ENCODE measurements around the gene DOK4.

DOK4 gene

DNA sequence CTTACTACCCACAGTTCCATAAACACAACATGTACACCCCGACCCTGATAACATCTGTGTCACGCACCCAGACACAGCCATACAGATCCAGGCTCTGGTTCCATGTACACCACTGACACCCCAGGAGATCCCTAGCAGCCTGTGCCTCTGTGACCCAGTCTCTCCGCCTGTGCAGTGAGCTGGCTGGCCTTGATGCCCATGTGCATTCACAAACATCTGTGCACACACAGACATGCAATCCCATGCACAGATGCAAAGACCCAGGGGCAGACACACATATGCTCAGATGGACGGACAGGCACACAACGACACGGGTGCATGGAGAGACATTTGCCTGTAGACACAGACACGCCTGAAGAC is 46.0 kb upstream of the DOK4 start:
- CTCF ChIA-PET = interaction anchor here (0.7 kb wide), 1 partner anchor 61 kb away, joined by 4 read pairs; no protein-coding TSS in a partner anchor
- peak overlapping the region; percentile 82 for H3K27ac ChIP-seq
- POLR2A ChIA-PET (ENCODE audit: low non-redundant PET) = no interaction called here
- TF ChIP-seq, protein P1, sequence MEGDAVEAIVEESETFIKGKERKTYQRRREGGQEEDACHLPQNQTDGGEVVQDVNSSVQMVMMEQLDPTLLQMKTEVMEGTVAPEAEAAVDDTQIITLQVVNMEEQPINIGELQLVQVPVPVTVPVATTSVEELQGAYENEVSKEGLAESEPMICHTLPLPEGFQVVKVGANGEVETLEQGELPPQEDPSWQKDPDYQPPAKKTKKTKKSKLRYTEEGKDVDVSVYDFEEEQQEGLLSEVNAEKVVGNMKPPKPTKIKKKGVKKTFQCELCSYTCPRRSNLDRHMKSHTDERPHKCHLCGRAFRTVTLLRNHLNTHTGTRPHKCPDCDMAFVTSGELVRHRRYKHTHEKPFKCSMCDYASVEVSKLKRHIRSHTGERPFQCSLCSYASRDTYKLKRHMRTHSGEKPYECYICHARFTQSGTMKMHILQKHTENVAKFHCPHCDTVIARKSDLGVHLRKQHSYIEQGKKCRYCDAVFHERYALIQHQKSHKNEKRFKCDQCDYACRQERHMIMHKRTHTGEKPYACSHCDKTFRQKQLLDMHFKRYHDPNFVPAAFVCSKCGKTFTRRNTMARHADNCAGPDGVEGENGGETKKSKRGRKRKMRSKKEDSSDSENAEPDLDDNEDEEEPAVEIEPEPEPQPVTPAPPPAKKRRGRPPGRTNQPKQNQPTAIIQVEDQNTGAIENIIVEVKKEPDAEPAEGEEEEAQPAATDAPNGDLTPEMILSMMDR (conservative IDR thresholded peaks at IDR 0.05; ENCODE audit: low read depth) = no peak
- no peak for DNase-seq (ENCODE audit: low spot score)

DNA sequence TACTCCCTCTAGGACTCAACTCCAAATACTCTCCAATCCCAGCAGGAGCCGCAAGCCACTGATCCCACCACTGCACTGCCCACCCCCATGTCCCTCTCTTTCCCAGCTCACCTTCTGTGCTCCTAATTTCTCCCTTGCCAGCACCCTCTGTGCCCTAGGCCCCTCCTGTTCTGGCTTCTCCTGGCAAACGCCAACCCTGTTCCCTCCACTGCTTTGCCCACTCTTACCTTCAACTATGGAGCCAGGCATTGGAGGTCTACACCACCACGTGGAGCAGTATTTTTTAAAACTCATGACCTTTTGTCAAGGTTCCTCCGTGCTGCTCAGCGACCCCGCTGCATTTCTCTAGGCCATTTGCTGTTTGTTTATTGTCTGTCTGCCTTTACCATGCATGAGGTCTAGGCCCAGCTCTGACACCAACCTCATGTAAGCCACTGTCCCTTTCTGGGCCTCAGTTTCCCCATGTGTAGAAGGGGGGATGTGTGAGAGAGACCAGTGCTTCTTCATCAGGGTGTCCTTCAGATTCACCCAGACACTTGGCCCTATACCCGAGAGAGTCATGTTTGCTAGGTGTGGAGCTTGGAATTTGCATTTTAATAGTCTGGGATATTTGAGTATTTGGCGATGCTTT is 45.5 kb upstream of the DOK4 start:
- DNase-seq (ENCODE audit: low spot score) = no peak
- CTCF ChIA-PET = interaction anchor here (2.1 kb wide), 1 partner anchor 12 kb away, joined by 11 read pairs; no protein-coding TSS in a partner anchor

DNA sequence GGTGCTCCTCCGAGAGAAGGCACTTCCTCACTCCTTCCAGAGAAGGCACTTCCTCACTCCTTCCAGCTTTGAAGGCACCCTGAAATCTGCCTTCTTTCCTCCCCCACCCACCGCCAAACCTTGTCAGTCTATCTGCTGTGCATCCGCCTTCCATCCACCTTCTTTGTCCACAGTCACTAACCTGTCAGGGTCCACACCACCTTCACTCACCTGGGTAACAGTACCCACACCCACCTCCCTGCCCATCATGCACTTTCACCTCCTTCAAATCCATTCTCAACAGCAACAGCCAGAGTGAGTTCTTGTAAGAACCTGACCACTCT is 44.9 kb upstream of the DOK4 start:
- ChIA-PET CTCF (interaction anchor here (2.1 kb wide), 1 partner anchor 12 kb away, joined by 11 read pairs; no protein-coding TSS in a partner anchor), POLR2A (ENCODE audit: low non-redundant PET) (no interaction called here)
- DNase-seq (ENCODE audit: low spot score) = no peak
- no peak overlapping the region for H3K27ac ChIP-seq
- TF ChIP-seq, protein P1 (conservative IDR thresholded peaks at IDR 0.05; ENCODE audit: low read depth) = no peak

More for the DNA sequence above, 45.5 kb upstream of the DOK4 start:
- TF ChIP-seq, protein P1 (conservative IDR thresholded peaks at IDR 0.05; ENCODE audit: low read depth) = no peak
- POLR2A ChIA-PET (ENCODE audit: low non-redundant PET) = no interaction called here
- no peak overlapping the region for H3K27ac ChIP-seq

DNA sequence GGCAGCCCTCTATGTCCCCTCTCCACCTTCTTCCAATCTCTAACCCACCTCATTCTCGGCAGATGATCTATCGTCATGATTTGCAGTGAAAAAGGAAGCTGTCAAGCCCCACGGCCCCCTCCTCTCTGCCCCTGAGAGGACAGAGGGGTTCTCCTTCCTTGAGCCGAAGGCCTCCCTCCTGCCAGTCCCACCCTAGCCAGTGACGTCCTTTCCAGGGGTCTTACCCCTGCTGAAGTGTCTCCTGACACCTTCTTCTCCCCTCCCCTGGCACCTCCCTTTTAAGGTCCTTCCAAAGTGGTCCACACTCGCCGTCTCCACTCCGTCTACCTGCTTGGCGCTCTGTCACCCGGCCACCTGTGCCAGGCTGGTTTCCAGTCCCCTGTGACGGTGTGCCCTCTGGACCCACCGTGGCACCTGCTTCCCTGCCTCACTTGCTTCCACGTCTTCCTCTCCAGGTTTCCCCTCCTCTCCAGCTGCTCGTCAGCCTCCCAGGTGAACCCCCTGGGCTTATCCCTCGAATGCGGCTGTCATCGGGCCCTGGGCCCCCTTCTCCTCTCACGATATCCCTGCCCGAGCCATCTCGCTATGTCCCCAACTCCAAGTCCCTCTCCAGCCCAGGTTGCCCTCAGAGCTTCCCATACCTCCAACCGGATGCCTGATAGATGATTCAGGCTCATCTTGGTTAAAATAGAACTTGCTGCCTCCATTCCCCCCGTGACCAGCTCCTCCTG is 44.4 kb upstream of the DOK4 start:
- CTCF ChIA-PET = interaction anchor here (2.1 kb wide), 1 partner anchor 11 kb away, joined by 11 read pairs; no protein-coding TSS in a partner anchor
- TF ChIP-seq, protein P1 (conservative IDR thresholded peaks at IDR 0.05; ENCODE audit: low read depth) = no peak
- peak overlapping the region; percentile 44 for H3K27ac ChIP-seq
- no peak for DNase-seq (ENCODE audit: low spot score)
- POLR2A ChIA-PET (ENCODE audit: low non-redundant PET) = no interaction called here

DNA sequence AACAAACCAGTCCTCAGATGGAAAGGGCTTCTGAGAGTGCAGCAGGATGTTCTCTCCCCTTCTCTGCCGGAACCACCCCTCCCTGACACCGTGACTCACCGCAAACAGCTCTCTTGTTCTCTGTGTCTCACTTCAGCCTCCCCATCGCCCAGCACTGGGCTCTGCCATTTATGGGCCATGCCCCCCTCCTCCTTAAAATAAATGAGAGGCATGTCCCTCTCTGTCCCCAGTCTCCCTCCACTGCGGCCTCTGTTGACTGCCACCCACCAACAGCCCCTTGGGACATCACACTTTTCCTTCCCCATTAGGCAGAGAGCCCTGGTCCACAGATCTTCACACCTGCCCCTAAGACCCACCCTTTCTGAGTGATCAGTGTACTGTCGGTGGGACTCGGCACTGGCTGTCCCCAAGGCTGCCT is 43.8 kb upstream of the DOK4 start:
- POLR2A ChIA-PET (ENCODE audit: low non-redundant PET) = no interaction called here
- DNase-seq (ENCODE audit: low spot score) = peak; percentile 39
- H3K27ac ChIP-seq = peak overlapping the region; percentile 44
- CTCF ChIA-PET = interaction anchor here (2.1 kb wide), 1 partner anchor 11 kb away, joined by 11 read pairs; no protein-coding TSS in a partner anchor
- TF ChIP-seq, protein P1 (conservative IDR thresholded peaks at IDR 0.05; ENCODE audit: low read depth) = no peak

DNA sequence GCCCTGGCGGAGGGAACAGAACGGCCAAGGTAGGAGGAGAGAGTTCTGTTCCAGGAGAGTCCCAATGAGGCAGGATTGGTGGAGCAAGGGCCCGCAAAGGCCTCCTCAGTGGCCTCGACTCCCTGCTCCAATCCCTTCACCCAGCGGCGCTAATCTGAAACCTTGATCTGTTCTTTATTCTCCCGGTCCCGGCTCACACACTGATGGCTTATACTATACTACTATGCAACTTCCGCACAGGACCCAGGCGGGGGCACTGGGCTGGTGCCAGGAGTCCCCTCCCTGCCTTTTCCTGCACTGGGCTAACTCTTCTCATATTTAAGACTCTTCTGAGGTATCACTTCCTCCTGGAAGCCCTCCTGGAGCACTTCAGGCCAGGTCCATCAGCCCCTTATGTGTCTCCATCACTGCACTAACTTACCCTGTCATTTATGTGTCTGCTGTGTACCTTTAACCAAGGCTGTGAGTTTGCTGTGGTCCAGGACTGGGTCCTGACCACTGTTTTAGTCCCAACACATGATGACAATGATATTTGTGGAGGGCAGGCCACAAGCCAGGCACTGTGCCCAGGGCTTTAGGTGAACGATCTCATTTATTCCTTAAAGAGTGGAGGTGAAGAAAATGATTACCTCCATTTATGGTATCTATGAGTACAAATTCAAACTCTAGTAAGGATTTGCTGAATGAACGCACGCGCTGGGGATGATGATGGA is 43.3 kb upstream of the DOK4 start:
- H3K27ac ChIP-seq = peak overlapping the region; percentile 44
- TF ChIP-seq, protein P1 (conservative IDR thresholded peaks at IDR 0.05; ENCODE audit: low read depth) = no peak
- CTCF ChIA-PET = interaction anchor here (0.6 kb wide), 1 partner anchor 10 kb away, joined by 4 read pairs; no protein-coding TSS in a partner anchor
- POLR2A ChIA-PET (ENCODE audit: low non-redundant PET) = no interaction called here
- no peak for DNase-seq (ENCODE audit: low spot score)
